ENCODE results near the gene ERICH3.

Gene ERICH3

DNA sequence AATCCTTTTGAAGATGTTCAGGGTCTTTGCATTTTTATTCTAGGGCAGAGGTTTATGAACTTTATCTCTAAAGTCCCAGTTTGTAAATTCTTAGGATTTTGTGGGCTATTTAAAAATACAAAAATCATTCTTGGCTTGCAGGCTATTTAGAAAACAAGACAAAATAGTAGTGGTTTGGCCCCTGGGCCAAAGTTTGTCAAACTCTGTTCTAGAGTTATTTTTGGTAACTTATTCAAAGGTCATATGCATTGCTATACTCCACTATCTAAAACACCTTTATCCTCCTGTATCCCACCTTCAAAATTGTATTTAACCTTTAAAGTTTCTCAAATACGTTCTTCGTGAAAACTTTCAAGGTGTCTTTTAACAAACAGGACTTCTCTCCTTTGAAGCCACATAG, 85.7 kb downstream of the ERICH3 start:
- DNase-seq (ENCODE audit: low read depth, low spot score) = no peak

DNA sequence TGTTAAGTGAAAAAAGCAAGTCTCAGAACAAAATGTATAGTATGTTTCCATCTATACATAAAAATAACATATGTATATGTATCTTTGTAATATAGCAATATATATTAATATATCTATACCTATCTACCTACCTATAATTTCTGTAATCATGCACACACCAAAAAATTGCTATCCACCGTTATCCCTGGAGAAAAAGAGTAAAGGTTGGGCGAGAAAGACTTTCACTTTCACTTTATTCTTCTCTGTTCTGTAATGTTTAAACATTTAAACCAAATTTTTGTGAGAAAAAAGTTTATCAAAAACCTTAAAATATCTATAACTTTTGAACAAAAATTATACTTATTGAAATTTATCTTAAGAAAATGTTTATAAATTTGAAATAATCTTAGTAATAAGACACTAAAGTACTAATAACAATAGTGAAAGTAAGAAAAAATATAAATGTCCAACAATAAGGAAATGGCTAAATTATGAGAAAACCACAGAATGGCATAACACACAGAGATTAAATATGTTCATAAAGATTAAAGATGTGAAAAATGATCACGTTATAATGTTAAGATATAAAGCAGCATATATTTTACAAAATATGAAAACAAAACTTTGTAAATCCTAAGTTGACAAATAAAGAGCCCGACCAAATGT, 87.2 kb downstream of the ERICH3 start:
- DNase-seq (ENCODE audit: low read depth, low spot score) = no peak

GRCh38 chr1:74584185-74584584, 89.4 kb downstream of the ERICH3 start:
- DNase-seq (ENCODE audit: low read depth, low spot score) = no peak

GRCh38 chr1:74583397-74583796, 90.2 kb downstream of the ERICH3 start:
- DNase-seq (ENCODE audit: low read depth, low spot score) = no peak

GRCh38 chr1:74579425-74579824, 94.2 kb downstream of the ERICH3 start:
- no peak for DNase-seq (ENCODE audit: low read depth, low spot score)

DNA sequence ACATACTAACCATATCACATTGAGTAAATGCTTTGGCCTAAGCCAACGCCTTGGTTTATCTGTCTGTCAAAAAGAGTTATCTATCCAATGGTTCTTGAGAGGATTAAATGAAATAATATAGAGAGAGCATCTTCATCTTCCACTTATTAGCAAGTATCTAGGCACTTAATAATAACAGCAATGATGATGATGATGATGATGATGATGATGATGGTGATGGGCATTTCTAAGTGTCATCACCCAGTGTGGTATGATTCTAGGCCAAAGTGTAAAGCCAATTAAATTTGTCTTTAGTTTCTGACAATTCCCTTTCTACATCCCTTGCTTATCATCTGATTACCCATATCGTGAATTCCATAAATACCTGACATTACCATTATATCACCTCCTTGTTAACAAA, 95.5 kb downstream of the ERICH3 start:
- DNase-seq (ENCODE audit: low read depth, low spot score) = no peak

GRCh38 chr1:74571891-74572290, 101.7 kb downstream of the ERICH3 start:
- DNase-seq (ENCODE audit: low read depth, low spot score) = no peak

- no peak for DNase-seq (ENCODE audit: low read depth, low spot score)
Measured at GRCh38 chr1:74571493-74571800, 102.1 kb downstream of the ERICH3 start.

DNA sequence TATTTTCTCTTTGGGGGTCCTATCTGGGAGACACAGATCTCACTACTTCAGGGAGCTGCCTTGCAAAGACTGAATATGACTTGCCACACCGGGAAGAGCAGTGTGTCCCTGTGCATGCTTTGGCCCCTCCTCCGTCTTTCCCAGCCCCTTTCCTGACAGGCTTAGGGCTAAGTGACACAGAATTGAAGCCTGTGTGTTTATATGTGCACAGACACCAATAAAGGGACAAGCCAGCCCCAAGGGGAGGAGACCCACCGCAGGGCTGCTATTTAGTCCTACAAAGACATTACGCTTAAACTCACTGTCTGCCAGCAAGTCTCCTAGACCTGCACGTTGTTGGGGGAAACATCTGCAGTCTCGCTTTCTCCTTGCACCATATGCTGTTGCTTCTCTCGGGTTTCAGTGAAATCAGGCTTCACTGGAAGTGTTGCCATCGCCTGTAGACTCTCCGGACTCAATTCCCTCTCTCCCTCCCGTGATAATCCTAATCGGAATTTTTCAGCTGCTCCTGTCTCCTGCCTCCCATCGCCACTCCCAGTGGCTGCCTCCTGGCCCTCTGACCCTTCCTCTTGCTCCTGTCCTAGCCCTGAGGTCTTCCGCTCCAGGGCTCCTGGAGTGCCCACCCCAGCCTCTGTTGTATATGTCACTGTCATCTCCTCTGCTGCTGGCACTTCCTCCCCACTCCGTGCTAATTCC, 102.6 kb downstream of the ERICH3 start:
- DNase-seq (ENCODE audit: low read depth, low spot score) = no peak

DNA sequence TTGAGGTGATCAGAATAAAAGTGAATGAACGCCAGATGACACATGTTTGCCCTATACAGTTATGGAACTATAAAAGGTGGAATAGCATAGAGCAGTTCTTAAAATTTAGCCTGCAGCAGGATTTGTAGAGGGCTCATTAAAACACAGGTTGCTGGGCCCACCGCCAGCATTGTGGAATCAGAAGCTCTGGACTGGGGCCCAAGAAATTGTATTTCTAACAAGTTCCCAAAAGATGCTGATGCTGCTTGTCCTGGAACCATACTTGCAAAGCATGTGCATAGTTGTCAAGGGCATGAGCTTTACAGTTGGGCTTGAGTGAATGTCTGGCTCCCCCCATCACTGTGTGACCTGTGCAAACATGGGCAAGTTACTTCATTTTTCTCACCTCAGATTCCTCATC, 123.7 kb downstream of the ERICH3 start:
- no peak for DNase-seq (ENCODE audit: low read depth, low spot score)

- DNase-seq (ENCODE audit: low read depth, low spot score) = no peak
Measured at GRCh38 chr1:74548961-74549750, 124.4 kb downstream of the ERICH3 start.

- DNase-seq (ENCODE audit: low read depth, low spot score) = no peak
Measured at GRCh38 chr1:74545821-74546220, 127.8 kb downstream of the ERICH3 start.

GRCh38 chr1:74534241-74534640, 139.4 kb downstream of the ERICH3 start:
- DNase-seq (ENCODE audit: low read depth, low spot score) = no peak

GRCh38 chr1:74531796-74532195, 141.8 kb downstream of the ERICH3 start:
- DNase-seq (ENCODE audit: low read depth, low spot score) = no peak

DNA sequence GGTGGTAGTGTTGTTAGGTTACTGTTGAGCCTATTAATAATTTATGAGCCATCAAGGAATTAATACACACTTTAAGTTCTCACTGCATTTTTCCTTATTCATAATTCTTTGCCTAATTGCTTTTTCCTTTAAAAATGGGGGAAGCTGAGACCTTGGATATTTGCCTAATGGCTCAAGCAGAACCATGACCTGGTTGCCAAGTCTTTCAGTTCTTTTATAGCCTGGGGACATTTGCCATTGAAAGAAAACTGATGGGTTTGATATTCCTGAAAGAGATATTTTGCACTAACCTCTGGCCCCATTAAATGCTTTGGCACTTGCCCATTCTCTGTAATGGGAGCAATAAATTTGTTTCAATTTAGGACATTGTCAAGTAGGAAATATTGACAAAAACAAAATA, 142.7 kb downstream of the ERICH3 start:
- DNase-seq (ENCODE audit: low read depth, low spot score) = no peak

DNA sequence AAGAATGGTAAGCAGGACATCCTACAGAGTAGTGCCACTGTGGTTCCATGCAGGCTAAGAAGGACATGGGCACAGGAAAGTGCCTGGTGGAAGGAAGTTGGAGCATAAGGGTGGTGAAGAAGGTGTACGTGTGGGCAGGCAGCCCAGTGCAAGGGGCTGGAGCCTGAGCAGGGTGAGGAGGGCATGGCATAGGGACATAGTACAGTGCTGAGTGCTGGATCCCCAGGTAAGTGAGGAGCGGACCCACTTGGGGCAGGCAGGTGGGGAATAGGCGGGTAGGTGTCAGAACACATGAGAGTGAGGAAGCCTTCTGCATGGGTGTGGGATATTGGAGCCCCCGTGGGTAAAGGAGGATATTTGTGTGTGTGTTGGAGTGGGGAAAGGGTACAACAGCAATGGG, 145.5 kb downstream of the ERICH3 start:
- DNase-seq (ENCODE audit: low read depth, low spot score) = no peak

- no peak for DNase-seq (ENCODE audit: low read depth, low spot score)
Measured at GRCh38 chr1:74526708-74527107, 146.9 kb downstream of the ERICH3 start.

- DNase-seq (ENCODE audit: low read depth, low spot score) = no peak
Measured at GRCh38 chr1:74523873-74524480, 149.6 kb downstream of the ERICH3 start.

DNA sequence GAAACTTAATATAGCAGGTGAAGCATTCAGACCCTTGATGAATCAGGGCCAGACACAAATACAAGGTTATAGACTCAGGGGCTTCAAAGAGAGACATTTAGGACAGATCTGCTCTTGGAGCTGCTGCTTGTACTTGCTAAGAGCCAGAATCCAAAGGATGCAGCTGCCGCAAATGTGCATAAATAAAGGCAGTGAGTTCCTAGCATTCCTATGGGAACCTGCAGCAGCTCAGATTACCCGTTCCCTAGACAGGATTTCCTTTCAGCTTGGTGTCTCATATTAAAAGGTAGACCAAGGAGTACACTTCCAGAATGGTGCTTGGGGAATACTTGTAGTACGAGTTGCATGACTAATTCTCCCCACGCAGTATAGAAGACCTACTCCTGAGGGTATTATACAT, 151.4 kb downstream of the ERICH3 start:
- no peak for DNase-seq (ENCODE audit: low read depth, low spot score)
